DND-41 (cell line): ENCODE results near the gene FAM131A.

Experiments used
- ATAC-seq: fragments of 200-7000 bp; cut with Tn5 transposase; 3 replicates; pipeline ENCODE4 v1.9.1; 2021; ENCODE audit warnings: low read depth; ENCODE audit not compliant: insufficient read depth
- DNase-seq: peaks from one replicate; pipeline ENCODE4 v3.0.0-alpha.2; 2020
- H2AFZ ChIP-seq: 2 replicates; pipeline ENCODE4 v1.6.0; 2012; ENCODE audit warnings: low read depth, low read length
- H3K27ac ChIP-seq: 2 replicates; pipeline ENCODE4 v1.5.1; 2012; ENCODE audit warnings: low read length, inconsistent platforms
- H3K27me3 ChIP-seq: fragments of 200-600 bp; sonication (generic); 2 replicates; pipeline ENCODE4 v1.6.0; 2012; ENCODE audit warnings: low read length, mild to moderate bottlenecking, inconsistent platforms; ENCODE audit not compliant: insufficient read depth, poor library complexity
- H3K36me3 ChIP-seq: 2 replicates; pipeline ENCODE4 v1.5.1; 2012; ENCODE audit warnings: low read length, inconsistent platforms; ENCODE audit not compliant: insufficient read depth
- H3K4me1 ChIP-seq: 2 replicates; pipeline ENCODE4 v1.5.1; 2012; ENCODE audit warnings: mild to moderate bottlenecking, low read length; ENCODE audit not compliant: insufficient read depth
- H3K4me2 ChIP-seq: 2 replicates; pipeline ENCODE4 v1.6.0; 2012; ENCODE audit warnings: mild to moderate bottlenecking, moderate library complexity, low read length, inconsistent platforms; ENCODE audit not compliant: insufficient read depth
- H3K4me3 ChIP-seq, 2 experiments: fragments of 200-600 bp in 1 of 2; shearing (Covaris generic) in 1 of 2; 2 replicates each; pipeline ENCODE4 v1.5.1; 2012 to 2016; ENCODE audit warnings: inconsistent platforms in 2 of 2, low read length in 2 of 2, mild to moderate bottlenecking in 2 of 2, low read depth in 1 of 2, moderate library complexity in 1 of 2
- H3K79me2 ChIP-seq: 2 replicates; pipeline ENCODE4 v1.6.0; 2012; ENCODE audit warnings: low read length, inconsistent platforms; ENCODE audit not compliant: insufficient read depth
- H3K9ac ChIP-seq: 2 replicates; pipeline ENCODE4 v1.6.0; 2012; ENCODE audit warnings: low read depth, mild to moderate bottlenecking, inconsistent platforms, low read length, moderate library complexity
- H3K9me3 ChIP-seq: 2 replicates; pipeline ENCODE4 v1.5.1; 2012; ENCODE audit warnings: low read length, moderate library complexity, mild to moderate bottlenecking, inconsistent platforms; ENCODE audit not compliant: insufficient read depth, severe bottlenecking
- H4K20me1 ChIP-seq: 2 replicates; pipeline ENCODE4 v1.6.0; 2012; ENCODE audit warnings: low read length; ENCODE audit not compliant: insufficient read depth
- CTCF ChIP-seq: IDR thresholded peaks from 2 replicates; pipeline ENCODE4 v1.5.1; 2012; ENCODE audit warnings: borderline replicate concordance, low read length, moderate library complexity, mild to moderate bottlenecking; ENCODE audit not compliant: poor library complexity, severe bottlenecking; ENCODE audit errors: extremely low read depth
- EZH2 ChIP-seq: IDR thresholded peaks from 3 replicates; pipeline ENCODE4 v1.6.1; 2012; ENCODE audit warnings: borderline replicate concordance, low read depth, mild to moderate bottlenecking, moderate library complexity, low read length, inconsistent platforms; ENCODE audit not compliant: severe bottlenecking

FAM131A gene

GRCh38 chr3:184316792-184317191, 20.6 kb upstream of the FAM131A start:
- peak overlapping the region in 1 of 2 experiments; percentile 91; a peak in 2 of 4 replicates for H3K4me3 ChIP-seq
- no peaks in the 10 kb centered on the region for H3K9me3 ChIP-seq
- peaks cover 77% of the 10 kb centered on the region for H3K79me2 ChIP-seq
- H3K4me2 ChIP-seq: peak overlapping the region; percentile 76
- no peak overlapping the region for H2AFZ ChIP-seq
- TF ChIP-seq EZH2 (no peak), CTCF (no peak)
- DNase-seq (no peak), ATAC-seq (no peak)
- H3K27ac ChIP-seq: no peak overlapping the region
- H3K9ac ChIP-seq: peak overlapping the region; percentile 97
- peaks cover 47% of the 10 kb centered on the region for H3K4me1 ChIP-seq
- no peaks in the 10 kb centered on the region for H3K27me3 ChIP-seq
- H4K20me1 ChIP-seq: peaks cover 67% of the 10 kb centered on the region
- H3K36me3 ChIP-seq: peaks cover 63% of the 10 kb centered on the region

- Histone ChIP-seq H3K9me3 (no peaks in the 10 kb centered on the region), H3K4me1 (peaks cover 47% of the 10 kb centered on the region), H2AFZ (no peak overlapping the region), H3K79me2 (peaks cover 80% of the 10 kb centered on the region), H3K27me3 (no peaks in the 10 kb centered on the region), H3K9ac (peak overlapping the region; percentile 97; the same call in 1 of the 2 replicates), H3K4me3 (peak overlapping the region in 1 of 2 experiments; percentile 91; a peak in 1 of 4 replicates), H3K36me3 (peaks cover 67% of the 10 kb centered on the region), H4K20me1 (peaks cover 70% of the 10 kb centered on the region), H3K27ac (no peak overlapping the region), H3K4me2 (peak overlapping the region; percentile 76)
- DNase-seq (no peak), ATAC-seq (no peak)
- TF ChIP-seq CTCF (no peak), EZH2 (no peak)
These were observed 20.2 kb upstream of the FAM131A start for GRCh38 chr3:184317201-184317600.

GRCh38 chr3:184320104-184320445, 17.3 kb upstream of the FAM131A start:
- no peak overlapping the region for H3K9ac ChIP-seq
- H4K20me1 ChIP-seq: peaks cover 92% of the 10 kb centered on the region
- no peak for TF ChIP-seq CTCF
- TF ChIP-seq EZH2: no peak
- H3K9me3 ChIP-seq: no peaks in the 10 kb centered on the region
- ATAC-seq (peak; percentile 42; the same call in 2 of the 3 replicates), DNase-seq (peak; percentile 41)
- H2AFZ ChIP-seq: no peak overlapping the region
- H3K36me3 ChIP-seq: peaks cover 96% of the 10 kb centered on the region
- no peak overlapping the region for H3K4me2 ChIP-seq
- H3K4me3 ChIP-seq: no peak overlapping the region
- H3K79me2 ChIP-seq: peaks cover 86% of the 10 kb centered on the region
- no peak overlapping the region for H3K27ac ChIP-seq
- peaks cover 40% of the 10 kb centered on the region for H3K4me1 ChIP-seq
- H3K27me3 ChIP-seq: no peaks in the 10 kb centered on the region

- Histone ChIP-seq H3K36me3 (peaks cover 97% of the 10 kb centered on the region), H2AFZ (no peak overlapping the region), H3K9me3 (no peaks in the 10 kb centered on the region), H3K4me2 (no peak overlapping the region), H3K4me3 (no peak overlapping the region), H3K79me2 (peaks cover 76% of the 10 kb centered on the region), H3K27ac (no peak overlapping the region), H3K4me1 (peaks cover 24% of the 10 kb centered on the region), H4K20me1 (peaks cover 90% of the 10 kb centered on the region), H3K9ac (no peak overlapping the region), H3K27me3 (no peaks in the 10 kb centered on the region)
- ATAC-seq (no peak), DNase-seq (no peak)
- TF ChIP-seq CTCF (no peak), EZH2 (no peak)
These were observed 15.7 kb upstream of the FAM131A start for GRCh38 chr3:184321666-184322065.
